Activated CD4-positive, alpha-beta memory T cell treated with anti-CD3 and anti-CD28 coated beads for 36 hours (primary cell): Measurements from ENCODE around the gene ELAPOR1. TPM values are rescaled to one million over a fixed set of nuclear protein-coding genes. Genes with fewer than 3 reads are reported as not detected.
A peak's percentile ranks its signal among the peaks of the same experiment; 100 is the strongest.

ENCODE experiments used
- CTCF ChIA-PET: fragments of 350-600 bp; sonication (Branson Sonifier 250); formaldehyde crosslinking; loops from one replicate; lab custom pipeline; 2021; ENCODE audit warnings: antibody characterized with exemption, inconsistent platforms; lab: Charles Lee
- POLR2A ChIA-PET: fragments of 350-600 bp; sonication (Branson Sonifier 250); formaldehyde crosslinking; loops from one replicate; lab custom pipeline; 2021; ENCODE audit warnings: antibody characterized with exemption; lab: Charles Lee
- DNase-seq: peaks from one replicate; pipeline ENCODE4 v3.0.0-alpha.2; 2020
- H3K27ac Mint-ChIP-seq: one replicate; pipeline ENCODE4 v1.8.0; 2021; ENCODE audit warnings: mixed read lengths
- H3K27me3 Mint-ChIP-seq: one replicate; pipeline ENCODE4 v1.8.0; 2021; ENCODE audit warnings: mixed read lengths
- H3K36me3 Mint-ChIP-seq: one replicate; pipeline ENCODE4 v1.8.0; 2021; ENCODE audit warnings: mixed read lengths
- H3K4me1 Mint-ChIP-seq: one replicate; pipeline ENCODE4 v1.8.0; 2021; ENCODE audit warnings: low read depth, mixed read lengths
- H3K4me3 Mint-ChIP-seq: one replicate; pipeline ENCODE4 v1.8.0; 2021; ENCODE audit warnings: mild to moderate bottlenecking, mixed read lengths
- H3K9me3 Mint-ChIP-seq: one replicate; pipeline ENCODE4 v1.8.0; 2021; ENCODE audit warnings: mixed read lengths
- intact Hi-C: fragments of 100-400 bp; cut with micrococcal nuclease; formaldehyde crosslinking; loops from one replicate; pipeline ENCODE4 v1.15.1; 2023
- total RNA-seq, 2 experiments: library from RNA; stranded (reverse); gene quantifications; one replicate each; pipeline ENCODE4 v1.2.3, GENCODE V29; 2021

ELAPOR1 gene
- total RNA-seq, 2 experiments from 2014 or later, result 9.1 to 11.5 TPM

DNA sequence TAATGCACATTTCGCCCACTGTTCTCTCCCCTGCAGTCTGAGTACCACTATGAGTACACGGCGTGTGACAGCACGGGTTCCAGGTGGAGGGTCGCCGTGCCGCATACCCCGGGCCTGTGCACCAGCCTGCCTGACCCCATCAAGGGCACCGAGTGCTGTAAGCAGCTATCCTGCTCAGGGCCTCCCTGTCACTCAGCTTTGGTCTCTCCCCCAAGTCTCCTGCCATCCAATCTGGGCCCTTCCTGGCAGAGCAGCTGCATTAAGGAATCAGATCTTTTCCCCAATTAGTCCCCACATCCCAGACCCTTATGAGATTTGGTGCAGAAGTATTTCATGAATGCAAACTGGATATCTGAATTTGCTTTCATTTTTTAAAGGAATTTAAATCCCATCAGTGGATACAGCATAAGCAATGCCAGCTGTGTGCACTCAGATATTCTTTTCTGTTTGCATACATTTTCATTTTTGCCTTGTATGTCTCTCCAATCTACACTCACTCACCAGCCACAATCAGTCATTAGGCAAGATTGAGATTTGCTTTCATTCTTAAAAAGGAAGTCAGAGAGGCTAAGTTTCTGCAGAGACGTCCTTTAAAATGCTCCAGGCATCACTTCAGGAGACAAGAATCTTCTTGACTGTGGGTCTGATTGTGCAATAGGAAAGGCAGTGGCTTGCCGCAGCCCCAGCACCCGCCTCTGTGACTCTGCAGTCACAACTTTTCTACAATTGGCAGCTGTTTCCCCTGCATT lies 48.1 kb downstream of the ELAPOR1 start:
- intact Hi-C loops, result loop anchor here (2.0 kb wide), 1 partner anchor 47 kb away; the partner anchor contains the start of gene ELAPOR1
- no peaks in the 10 kb centered on the region for H3K36me3 Mint-ChIP-seq
- ChIA-PET CTCF (interaction anchor here (1.0 to 2.3 kb wide), 4 partner anchors 31 to 370 kb away, joined by 3 to 7 read pairs (median 4); a partner anchor contains a TSS), POLR2A (interaction anchor here (1.3 kb wide), 1 partner anchor 62 kb away, joined by 4 read pairs; no protein-coding TSS in a partner anchor)
- DNase-seq, result peak; percentile 68
- H3K27ac Mint-ChIP-seq, result peak overlapping the region; percentile 1
- H3K4me1 Mint-ChIP-seq, result peaks cover 21% of the 10 kb centered on the region
- H3K9me3 Mint-ChIP-seq, result no peaks in the 10 kb centered on the region
- no peak overlapping the region for H3K4me3 Mint-ChIP-seq
- H3K27me3 Mint-ChIP-seq, result no peaks in the 10 kb centered on the region

- CTCF ChIA-PET, result interaction anchor here (1.0 to 2.3 kb wide), 4 partner anchors 30 to 370 kb away, joined by 3 to 7 read pairs (median 4); a partner anchor contains a TSS
- Mint-ChIP-seq H3K9me3 (no peaks in the 10 kb centered on the region), H3K27ac (no peak overlapping the region), H3K4me3 (no peak overlapping the region), H3K36me3 (no peaks in the 10 kb centered on the region), H3K4me1 (peaks cover 24% of the 10 kb centered on the region), H3K27me3 (no peaks in the 10 kb centered on the region)
- no peak for DNase-seq
- POLR2A ChIA-PET, result interaction anchor here (0.6 to 1.3 kb wide), 3 partner anchors 48 to 369 kb away, joined by 3 to 4 read pairs (median 4); no protein-coding TSS in a partner anchor
- intact Hi-C loops, result loop anchor here (2.0 kb wide), 1 partner anchor 48 kb away; the partner anchor contains the start of gene ELAPOR1
Measured at GRCh38 chr1:109162626-109163025, 48.7 kb downstream of the ELAPOR1 start.

DNA sequence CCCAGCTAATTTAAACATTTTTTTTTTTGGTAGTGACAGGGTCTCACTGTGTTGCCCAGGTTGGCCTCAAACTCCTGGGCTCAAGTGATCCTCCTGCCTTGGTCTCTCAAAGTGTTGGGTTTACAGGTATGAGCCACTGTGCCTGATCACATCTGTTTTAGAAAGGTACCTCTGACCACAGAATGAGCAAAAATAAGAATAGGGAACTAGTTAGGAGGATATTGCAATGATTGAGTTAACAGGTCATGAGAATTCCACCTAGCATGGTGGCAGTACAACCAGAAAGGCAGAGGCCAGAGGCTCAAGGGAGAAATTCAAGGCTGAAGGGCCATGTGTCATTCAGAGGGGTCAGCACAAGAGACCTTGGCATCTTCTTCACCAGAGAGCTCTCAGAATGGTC lies 49.6 kb downstream of the ELAPOR1 start:
- intact Hi-C loops, result loop anchor here (2.0 kb wide), 1 partner anchor 49 kb away; the partner anchor contains the start of gene ELAPOR1
- POLR2A ChIA-PET, result interaction anchor here (0.6 kb wide), 1 partner anchor 368 kb away, joined by 3 read pairs; no protein-coding TSS in a partner anchor

More for the DNA sequence above, 49.6 kb downstream of the ELAPOR1 start:
- no peaks in the 10 kb centered on the region for H3K9me3 Mint-ChIP-seq
- H3K27ac Mint-ChIP-seq, result no peak overlapping the region
- no peaks in the 10 kb centered on the region for H3K27me3 Mint-ChIP-seq
- no peak for DNase-seq
- peaks cover 24% of the 10 kb centered on the region for H3K4me1 Mint-ChIP-seq
- CTCF ChIA-PET, result interaction anchor here (1.4 to 2.3 kb wide), 4 partner anchors 48 to 369 kb away, joined by 3 to 7 read pairs (median 4); a partner anchor contains a TSS
- no peak overlapping the region for H3K4me3 Mint-ChIP-seq
- H3K36me3 Mint-ChIP-seq, result peaks cover 2% of the 10 kb centered on the region

Other genes with a start within 250 kb of the ELAPOR1 start
- gene GPSM2, start 237.1 kb upstream of the ELAPOR1 start, total RNA-seq, result 10 to 100 TPM; 17.1 to 21.9 TPM
- gene CLCC1, start 150.6 kb upstream of the ELAPOR1 start, total RNA-seq, result 10 to 100 TPM; 17.1 to 18.6 TPM
- gene WDR47, start 72.0 kb upstream of the ELAPOR1 start, total RNA-seq, result 10 to 100 TPM; 10.1 to 11.4 TPM
- gene TAF13, start 38.1 kb upstream of the ELAPOR1 start, total RNA-seq, result 10 to 100 TPM; 28.4 to 29.0 TPM
- gene TMEM167B, start 23.4 kb upstream of the ELAPOR1 start, total RNA-seq, result 10 to 100 TPM; 31.9 to 32.6 TPM
- gene SARS1, start 99.8 kb downstream of the ELAPOR1 start, total RNA-seq, result 100 to 1,000 TPM; 245 to 251 TPM
- 1 to 10 TPM; 1.0 to 1.3 TPM for gene CELSR2, start 135.4 kb downstream of the ELAPOR1 start, total RNA-seq
- 10 to 100 TPM; 14.9 to 16.3 TPM for gene PSRC1, start 169.0 kb downstream of the ELAPOR1 start, total RNA-seq
- gene MYBPHL, start 192.9 kb downstream of the ELAPOR1 start, total RNA-seq, result not detected